K562 (cell line): ENCODE results near the gene GET3. TPM values are rescaled to one million over a fixed set of nuclear protein-coding genes. Genes with fewer than 3 reads are reported as not detected.

ENCODE experiments used
- ATAC-seq: fragments of 200-7000 bp; cut with Tn5 transposase; 3 replicates; pipeline ENCODE4 v1.9.1; 2020; ENCODE audit warnings: moderate library complexity
- BruUV-seq: library from RNA; stranded (reverse); fragments of 400-500 nt; replicated peaks from 2 replicates; lab custom pipeline; 2021; lab: Mats Ljungman, UMichigan
- CTCF ChIA-PET: fragments of 300-600 bp; formaldehyde crosslinking; extraction: SDS; loops from one replicate; lab custom pipeline; 2021; ENCODE audit warnings: low intra/inter-chr PET ratio; lab: Yijun Ruan, JAX
- POLR2A ChIA-PET: fragments of 300-600, 350-650 bp; sonication (Branson Sonifier 250); formaldehyde crosslinking; extraction: SDS; loops from one replicate; lab custom pipeline; 2021; ENCODE audit warnings: antibody characterized with exemption, inconsistent platforms; lab: Yijun Ruan, JAX
- DNase-seq, 4 experiments: peaks; one replicate each; pipeline versions ENCODE4 v3.0.0 to v3.0.0-alpha.2; 2011 to 2018; ENCODE audit warnings: low spot score in 3 of 4, mixed read lengths in 3 of 4; ENCODE audit errors: extremely low read depth in 1 of 4
- FAIRE-seq: peaks from 2 replicates; lab custom pipeline; 2011; peaks lifted over from hg19 to GRCh38; lab: Jason Lieb, UNC
- H2AFZ ChIP-seq: 2 replicates; pipeline ENCODE4 v1.6.0; 2011; ENCODE audit warnings: low read depth, low read length, control low read depth, inconsistent platforms
- H3K27ac ChIP-seq: fragments of 200-600 bp; 3 replicates; pipeline ENCODE4 v1.8.0; 2011; ENCODE audit warnings: low read depth, mild to moderate bottlenecking, control low read depth, inconsistent platforms, low read length, moderate library complexity, mixed read lengths; ENCODE audit errors: extremely low read depth
- H3K27me3 ChIP-seq, 2 experiments: fragments of 300-600 bp in 1 of 2; 2 replicates in 1 of 2; 3 replicates in 1 of 2; pipeline versions ENCODE4 v1.6.0 to v1.8.0; 2011; ENCODE audit warnings: inconsistent platforms in 2 of 2, low read length in 2 of 2, mild to moderate bottlenecking in 1 of 2, mixed read lengths in 1 of 2, moderate library complexity in 1 of 2; ENCODE audit not compliant: control insufficient read depth in 2 of 2, insufficient read depth in 2 of 2
- H3K36me3 ChIP-seq: fragments of 300-600 bp; 3 replicates; pipeline ENCODE4 v1.8.0; 2011; ENCODE audit warnings: mild to moderate bottlenecking, low read length, inconsistent platforms; ENCODE audit not compliant: control insufficient read depth, insufficient read depth
- H3K4me1 ChIP-seq, 2 experiments: fragments of 200-600 bp in 1 of 2; replicated peaks in 1 of 2; 2 replicates in 1 of 2; 3 replicates in 1 of 2; pipeline versions ENCODE4 v1.5.1 to v1.8.0; 2011; ENCODE audit warnings: inconsistent platforms in 2 of 2, low read length in 2 of 2, mild to moderate bottlenecking in 1 of 2, mixed read lengths in 1 of 2, moderate library complexity in 1 of 2; ENCODE audit not compliant: control insufficient read depth in 2 of 2, insufficient read depth in 2 of 2
- H3K4me2 ChIP-seq: 2 replicates; pipeline ENCODE4 v1.6.1; 2011; ENCODE audit warnings: low read length, control low read depth, inconsistent platforms, mixed read lengths; ENCODE audit not compliant: insufficient read depth
- H3K4me3 ChIP-seq: fragments of 200-600 bp; sonication (generic), shearing (Covaris generic); 2 replicates; pipeline ENCODE4 v1.5.1; 2016; ENCODE audit warnings: control low read depth, inconsistent platforms
- H3K79me2 ChIP-seq: fragments of 200-600 bp; 3 replicates; pipeline ENCODE4 v1.8.0; 2011; ENCODE audit warnings: low read length, inconsistent platforms; ENCODE audit not compliant: control insufficient read depth, insufficient read depth
- H3K9ac ChIP-seq, 2 experiments: 2 replicates each; pipeline versions ENCODE4 v1.6.0 to v1.6.1; 2011; ENCODE audit warnings: low read depth in 2 of 2, low read length in 2 of 2, control low read depth in 1 of 2, inconsistent platforms in 1 of 2, mild to moderate bottlenecking in 1 of 2, mixed read lengths in 1 of 2; ENCODE audit not compliant: insufficient read depth in 1 of 2
- H3K9me1 ChIP-seq: one replicate; pipeline ENCODE4 v1.6.0; 2011; ENCODE audit warnings: inconsistent platforms, mild to moderate bottlenecking, low read length, moderate library complexity; ENCODE audit not compliant: control insufficient read depth, insufficient read depth
- H3K9me3 ChIP-seq: replicated peaks from 2 replicates; pipeline ENCODE4 v1.5.1; 2011; ENCODE audit warnings: low read depth, low read length, inconsistent platforms; ENCODE audit not compliant: control insufficient read depth, insufficient read depth
- H4K20me1 ChIP-seq: replicated peaks from 2 replicates; pipeline ENCODE4 v1.6.1; 2011; ENCODE audit warnings: low read length, inconsistent platforms, mixed read lengths; ENCODE audit not compliant: control insufficient read depth, insufficient read depth
- CEBPB ChIP-seq: fragments of 450-650 bp; IDR thresholded peaks from 2 replicates; pipeline ENCODE4 v1.6.1; 2016; ENCODE audit warnings: missing genetic modification characterization, missing compliant biosample characterization
- E2F3 ChIP-seq: fragments of 250-450 bp; sonication (Bioruptor Pico); IDR thresholded peaks from 2 replicates; pipeline ENCODE4 v1.4.0; 2020; ENCODE audit warnings: mild to moderate bottlenecking
- EP400 ChIP-seq: fragments of 450-650 bp; IDR thresholded peaks from 2 replicates; pipeline ENCODE4 v1.6.1; 2017; ENCODE audit warnings: antibody characterized with exemption, mild to moderate bottlenecking, moderate library complexity
- JUND ChIP-seq, 2 experiments: IDR thresholded peaks; 2 replicates in 1 of 2; 3 replicates in 1 of 2; pipeline ENCODE4 v1.6.1; 2011; ENCODE audit warnings: borderline replicate concordance in 2 of 2, low read depth in 2 of 2, low read length in 2 of 2, improper control_type of control experiment in 1 of 2, missing biosample characterization in 1 of 2, missing genetic modification characterization in 1 of 2, missing genetic modification reagents in 1 of 2
- MCM7 ChIP-seq, 2 experiments: fragments of 450-650 bp; IDR thresholded peaks; 2 replicates each; pipeline ENCODE4 v1.6.1; 2016 to 2018
- NR2C1 ChIP-seq, 2 experiments: fragments of 450-650 bp; IDR thresholded peaks; 2 replicates each; pipeline ENCODE4 v1.6.1; 2017; ENCODE audit warnings: mild to moderate bottlenecking in 2 of 2, antibody characterized with exemption in 1 of 2, inconsistent platforms in 1 of 2, missing compliant biosample characterization in 1 of 2, missing genetic modification characterization in 1 of 2
- POLR2AphosphoS5 ChIP-seq: IDR thresholded peaks from 2 replicates; pipeline ENCODE4 v1.6.1; 2011; ENCODE audit warnings: mild to moderate bottlenecking, low read depth, low read length, moderate library complexity; ENCODE audit not compliant: control insufficient read depth, insufficient read depth
- PTTG1 ChIP-seq: fragments of 450-650 bp; IDR thresholded peaks from 2 replicates; pipeline ENCODE4 v1.6.1; 2016; ENCODE audit warnings: low read depth, mild to moderate bottlenecking, missing genetic modification characterization, missing compliant biosample characterization
- RBBP5 ChIP-seq: fragments of 200-600 bp; sonication (generic); IDR thresholded peaks from 2 replicates; pipeline ENCODE4 v1.6.1; 2012; ENCODE audit warnings: borderline replicate concordance, mild to moderate bottlenecking, low read length, control low read depth, inconsistent platforms; ENCODE audit not compliant: insufficient read depth, poor library complexity, severe bottlenecking
- RBFOX2 ChIP-seq: fragments of 200-400 bp; formaldehyde crosslinking; IDR thresholded peaks from 2 replicates; pipeline ENCODE4 v1.6.1; 2017; ENCODE audit warnings: low read depth, mild to moderate bottlenecking, low read length, moderate library complexity
- RNF219 ChIP-seq: fragments of 250-450 bp; sonication (Bioruptor Pico); IDR thresholded peaks from 2 replicates; pipeline ENCODE4 v1.5.0; 2022; ENCODE audit warnings: mild to moderate bottlenecking
- SMARCA4 ChIP-seq: fragments of 450-650 bp; IDR thresholded peaks from 2 replicates; pipeline ENCODE4 v1.6.1; 2016
- SPI1 ChIP-seq: IDR thresholded peaks from 2 replicates; pipeline ENCODE4 v1.6.1; 2011; ENCODE audit warnings: low read depth, low read length, control low read depth, borderline replicate concordance
- STAT5B ChIP-seq: fragments of 250-450 bp; sonication (Bioruptor Pico); IDR thresholded peaks from 2 replicates; pipeline ENCODE4 v1.8.0; 2021; ENCODE audit warnings: mild to moderate bottlenecking, inconsistent platforms
- XRCC3 ChIP-seq: fragments of 450-650 bp; IDR thresholded peaks from 2 replicates; pipeline ENCODE4 v1.6.1; 2017; ENCODE audit warnings: mild to moderate bottlenecking, moderate library complexity
- WGBS: fragments of 100-300 bp; shearing (Covaris generic); methylation state at CpG from one replicate; pipeline ENCODE4 v1.1.6; 2016; ENCODE audit warnings: low coverage, mixed read lengths; ENCODE audit not compliant: insufficient coverage; ENCODE audit errors: missing lambda C conversion rate; 5-methylcytosine and 5-hydroxymethylcytosine counted together
- in situ Hi-C: fragments of 300-500 bp; cut with MboI; formaldehyde crosslinking; loops from 4 replicates; pipeline ENCODE4 v1.15.0; 2018; ENCODE audit warnings: inconsistent platforms, mixed read lengths
- intact Hi-C: fragments of 100-400 bp; cut with micrococcal nuclease; formaldehyde crosslinking; loops from 2 replicates; pipeline ENCODE4 v1.14.2; 2022
- polyA plus RNA-seq, 8 experiments: library from polyadenylated mRNA; depleted of rRNA in 4 of 8; stranded (reverse) in 5 of 8; unstranded in 3 of 8; fragments of >200 nt; fragmentation: Nextera tagmentation in 2 of 8; fragmentation: Illumina TruSeq in 1 of 8; extraction: Ambion mirVana in 2 of 8; extraction: Trizol in 1 of 8; gene quantifications; 2 replicates each; pipeline versions ENCODE4 v1.2.1 to v1.2.3, GENCODE V29; 2011 to 2014; ENCODE audit warnings: inconsistent platforms in 1 of 8, missing spikeins in 1 of 8
- total RNA-seq, 7 experiments: library from RNA; depleted of rRNA in 6 of 7; stranded (reverse); fragments of >200 nt in 6 of 7; fragmentation: Illumina TruSeq in 2 of 7; extraction: Trizol in 2 of 7; gene quantifications; 2 replicates each; pipeline versions ENCODE4 v1.2.1 to v1.2.3, GENCODE V29; 2011 to 2021; ENCODE audit warnings: low replicate concordance in 1 of 7

The GET3 gene
- total and polyA plus RNA-seq, 9 of the 15 experiments (the other 6 are each of a cell fraction or from before 2014, with no cell fraction given): 8.3 to 83.5 (median 51.8) TPM

GRCh38 chr19:12788682-12789097, 51.4 kb downstream of the GET3 start:
- Histone ChIP-seq H3K4me2 (peak overlapping the region; percentile 82), H3K27ac (peak overlapping the region; percentile 89), H3K36me3 (no peaks in the 10 kb centered on the region), H3K4me1 (peaks cover 60 to 88% of the 10 kb centered on the region in 2 experiments), H3K79me2 (peaks cover 35% of the 10 kb centered on the region), H3K4me3 (peak overlapping the region; percentile 83), H3K9ac (peak overlapping the region; percentile 73 to 87), H2AFZ (peak overlapping the region; percentile 76), H4K20me1 (peaks cover 13% of the 10 kb centered on the region; the same call in 1 of the 2 replicates), H3K27me3 (no peaks in the 10 kb centered on the region), H3K9me1 (no peaks in the 10 kb centered on the region), H3K9me3 (no peaks in the 10 kb centered on the region)
- ATAC-seq: no peak
- in situ Hi-C loops: no loop called here
- intact Hi-C loops: no loop called here
- CTCF ChIA-PET: no interaction called here
- DNase-seq: peak in 2 of 4 experiments; percentile 53 to 79
- POLR2A ChIA-PET: interaction anchor here (0.6 to 2.3 kb wide), 8 partner anchors 10 to 607 kb away, joined by 3 to 15 read pairs (median 3); no protein-coding TSS in a partner anchor
- BruUV-seq: no TSS peak
- no peak for FAIRE-seq
- 7% methylated on average over 12 of the region's 12 CpGs for WGBS
- TF ChIP-seq CEBPB: no peak
- TF ChIP-seq E2F3 (CRISPR knock-in tag): 0 out of 2 replicates have a peak, but pooled peaks have one; percentile 60
- no peak for TF ChIP-seq SPI1
- TF ChIP-seq NR2C1 (IDR thresholded peaks at IDR 0.05): no peak
- 0 out of 2 replicates have a peak, but pooled peaks have one; percentile 10 for TF ChIP-seq NR2C1 (tag; IDR thresholded peaks at IDR 0.05)
- TF ChIP-seq STAT5B (CRISPR knock-in tag): no peak
- no peak for TF ChIP-seq MCM7 (IDR thresholded peaks at IDR 0.05)
- no peak for TF ChIP-seq EP400
- TF ChIP-seq SMARCA4: peak; percentile 41; the same call in 1 of the 2 replicates
- TF ChIP-seq RBFOX2: peak; percentile 71
- TF ChIP-seq JUND (IDR thresholded peaks at IDR 0.05; ENCODE audit: borderline replicate concordance, low read depth, low read length): peak; percentile 18; the same call in 1 of the 2 replicates
- TF ChIP-seq JUND (tag; IDR thresholded peaks at IDR 0.05; ENCODE audit: borderline replicate concordance, low read depth, low read length): no peak; the same call in 2 of the 3 replicates
- no peak for TF ChIP-seq RNF219 (CRISPR knock-in tag)
- TF ChIP-seq RBBP5: peak; percentile 46
- no peak for TF ChIP-seq XRCC3
- TF ChIP-seq POLR2AphosphoS5: 0 out of 2 replicates have a peak, but pooled peaks have one; percentile 44
- no peak for TF ChIP-seq PTTG1 (tag)
